ENCODE data around the gene ZBTB49. TPM values are rescaled to one million over a fixed set of nuclear protein-coding genes. Genes with fewer than 3 reads are reported as not detected.
A peak's percentile ranks its signal among the peaks of the same experiment; 100 is the strongest.

The ZBTB49 gene
- total and polyA plus RNA-seq, 11 donors = 1.1 to 6.7 (median 3.3) TPM

DNA sequence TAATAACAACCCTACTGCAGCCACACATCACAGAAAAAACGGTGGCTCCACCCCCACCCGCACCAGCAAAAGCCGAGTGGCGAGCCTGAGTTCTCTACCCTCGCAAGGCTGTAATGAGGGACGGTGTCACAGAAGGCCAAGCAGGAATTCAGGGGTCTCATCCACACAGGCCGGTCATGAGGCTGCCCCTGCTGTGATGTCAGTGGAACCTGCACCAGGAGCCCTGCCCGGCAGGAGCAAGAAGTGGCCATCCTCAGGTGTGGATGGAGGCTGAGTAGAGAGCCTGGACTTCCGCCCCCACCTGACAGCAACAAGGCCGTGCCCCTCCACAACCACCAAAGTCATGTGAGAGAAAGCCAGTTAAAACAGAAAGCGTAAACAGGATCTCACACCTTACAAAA is 20.7 kb upstream of the ZBTB49 start:
- WGBS, 4 donors = 92 to 96% (median 93%) methylated on average over 11 of the region's 11 CpGs
- H3K27ac ChIP-seq = peak overlapping the region in 1 of 12 donors; percentile 90

DNA sequence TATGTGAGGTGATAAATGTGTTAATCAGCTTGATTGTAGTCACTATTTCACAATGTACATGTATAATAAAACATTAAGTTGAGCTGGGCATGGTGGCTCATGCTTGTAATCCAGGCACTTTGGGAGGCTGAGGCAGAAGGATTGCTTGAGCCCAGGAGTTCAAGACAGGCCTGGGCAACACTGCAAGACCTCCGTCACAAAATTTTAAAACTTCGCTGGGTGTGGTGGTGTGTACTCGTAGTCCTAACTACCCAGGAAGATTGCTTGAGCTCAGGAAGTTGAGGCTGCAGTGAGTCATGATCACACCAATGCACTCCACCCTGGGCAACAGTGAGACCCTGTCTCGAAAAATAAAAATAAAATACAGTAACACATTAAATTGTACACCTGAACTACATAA is 20.2 kb upstream of the ZBTB49 start:
- H3K4me1 ChIP-seq = peaks cover 0 to 52% (median 0%) of the 10 kb centered on the region in 12 donors
- peak overlapping the region in 1 of 12 donors; percentile 90 for H3K27ac ChIP-seq
- peaks cover 0 to 84% (median 64%) of the 10 kb centered on the region in 9 donors for H3K36me3 ChIP-seq
- peak overlapping the region in 1 of 12 donors; percentile 18 for H3K4me3 ChIP-seq
- no peak for TF ChIP-seq POLR2A (IDR thresholded peaks at IDR 0.05)
- intact Hi-C loops (cut with DNase I) = no loop called here
- no peaks in the 10 kb centered on the region for H3K27me3 ChIP-seq
- ATAC-seq (peak in 3 of 4 donors; percentile 52 to 53 (median 52)), DNase-seq (no peak)
- WGBS, 4 donors = 72 to 90% (median 88%) methylated on average over 4 of the region's 4 CpGs
- H3K9me3 ChIP-seq = no peaks in the 10 kb centered on the region

More for the DNA sequence above, 20.7 kb upstream of the ZBTB49 start:
- ATAC-seq (no peak), DNase-seq (peak in 1 of 5 donors; percentile 55)
- H3K4me3 ChIP-seq = peak overlapping the region in 1 of 12 donors; percentile 18
- H3K36me3 ChIP-seq = peaks cover 0 to 79% (median 59%) of the 10 kb centered on the region in 9 donors
- TF ChIP-seq, protein P1, sequence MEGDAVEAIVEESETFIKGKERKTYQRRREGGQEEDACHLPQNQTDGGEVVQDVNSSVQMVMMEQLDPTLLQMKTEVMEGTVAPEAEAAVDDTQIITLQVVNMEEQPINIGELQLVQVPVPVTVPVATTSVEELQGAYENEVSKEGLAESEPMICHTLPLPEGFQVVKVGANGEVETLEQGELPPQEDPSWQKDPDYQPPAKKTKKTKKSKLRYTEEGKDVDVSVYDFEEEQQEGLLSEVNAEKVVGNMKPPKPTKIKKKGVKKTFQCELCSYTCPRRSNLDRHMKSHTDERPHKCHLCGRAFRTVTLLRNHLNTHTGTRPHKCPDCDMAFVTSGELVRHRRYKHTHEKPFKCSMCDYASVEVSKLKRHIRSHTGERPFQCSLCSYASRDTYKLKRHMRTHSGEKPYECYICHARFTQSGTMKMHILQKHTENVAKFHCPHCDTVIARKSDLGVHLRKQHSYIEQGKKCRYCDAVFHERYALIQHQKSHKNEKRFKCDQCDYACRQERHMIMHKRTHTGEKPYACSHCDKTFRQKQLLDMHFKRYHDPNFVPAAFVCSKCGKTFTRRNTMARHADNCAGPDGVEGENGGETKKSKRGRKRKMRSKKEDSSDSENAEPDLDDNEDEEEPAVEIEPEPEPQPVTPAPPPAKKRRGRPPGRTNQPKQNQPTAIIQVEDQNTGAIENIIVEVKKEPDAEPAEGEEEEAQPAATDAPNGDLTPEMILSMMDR (IDR thresholded peaks at IDR 0.05) = no peak
- no peak for TF ChIP-seq POLR2A (IDR thresholded peaks at IDR 0.05)
- peaks cover 0 to 52% (median 0%) of the 10 kb centered on the region in 12 donors for H3K4me1 ChIP-seq
- intact Hi-C loops (cut with DNase I) = no loop called here
- H3K9me3 ChIP-seq = no peaks in the 10 kb centered on the region
- H3K27me3 ChIP-seq = no peaks in the 10 kb centered on the region

DNA sequence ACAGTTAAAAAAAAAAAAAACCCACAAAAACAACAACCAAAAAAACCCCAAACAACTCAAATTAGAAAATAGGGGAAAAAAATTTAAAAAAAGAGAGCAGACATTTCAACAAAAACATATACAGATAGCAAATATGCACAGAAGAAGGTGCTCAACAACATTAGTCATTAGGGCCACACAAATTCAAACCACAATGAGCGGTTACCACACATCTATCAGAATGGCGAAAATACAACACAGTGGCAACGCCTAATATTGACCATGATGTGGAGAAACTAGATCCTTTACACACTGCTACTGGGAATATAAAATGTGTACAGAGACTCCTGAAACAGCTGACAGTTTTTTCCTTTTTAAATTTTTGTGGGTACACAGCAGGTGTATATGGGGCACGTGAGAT is 19.5 kb upstream of the ZBTB49 start:
- no peak for ATAC-seq
- Histone ChIP-seq H3K4me1 (peaks cover 0 to 52% (median 0%) of the 10 kb centered on the region in 12 donors), H3K36me3 (peaks cover 0 to 91% (median 71%) of the 10 kb centered on the region in 9 donors), H3K27ac (peak overlapping the region in 1 of 12 donors; percentile 90), H3K4me3 (no peak overlapping the region), H3K9me3 (no peaks in the 10 kb centered on the region), H3K27me3 (no peaks in the 10 kb centered on the region)
- TF ChIP-seq POLR2A (IDR thresholded peaks at IDR 0.05) = no peak
- TF ChIP-seq, protein P1 (IDR thresholded peaks at IDR 0.05) = no peak
- 72 to 84% (median 83%) methylated on average over 4 of the region's 4 CpGs for WGBS, 4 donors
- intact Hi-C loops (cut with DNase I) = no loop called here
- DNase-seq = no peak

DNA sequence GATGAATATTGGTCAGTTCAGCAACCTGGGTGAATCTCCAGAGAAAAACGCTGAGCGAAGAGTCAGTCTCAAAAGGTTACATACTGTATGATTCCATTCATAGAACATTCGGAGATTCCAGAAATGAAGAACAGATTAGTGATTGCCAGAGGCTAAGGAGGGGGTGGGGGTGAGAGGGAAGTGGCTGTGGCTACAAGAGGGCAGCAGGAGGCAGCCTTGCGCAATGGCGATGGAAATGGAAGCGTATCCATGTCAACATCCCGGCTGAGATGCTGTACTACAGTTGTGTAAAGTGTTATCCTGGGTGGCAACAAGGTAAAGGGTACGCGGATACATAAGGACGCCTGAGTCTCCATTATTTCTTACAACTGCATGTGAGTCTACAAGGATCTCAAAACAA is 18.1 kb upstream of the ZBTB49 start:
- H3K27me3 ChIP-seq = no peaks in the 10 kb centered on the region
- DNase-seq (no peak), ATAC-seq (peak in 2 of 4 donors; percentile 37 to 48)
- H3K4me1 ChIP-seq = peaks cover 0 to 41% (median 0%) of the 10 kb centered on the region in 12 donors
- peak overlapping the region in 1 of 12 donors; percentile 90 for H3K27ac ChIP-seq
- TF ChIP-seq, protein P1 (IDR thresholded peaks at IDR 0.05) = peak in 1 of 12 donors; percentile 5
- TF ChIP-seq POLR2A (IDR thresholded peaks at IDR 0.05) = no peak
- no peak overlapping the region for H3K4me3 ChIP-seq
- intact Hi-C loops (cut with DNase I) = no loop called here
- WGBS, 4 donors = 83 to 87% (median 84%) methylated on average over 10 of the region's 10 CpGs
- peaks cover 0 to 99% (median 74%) of the 10 kb centered on the region in 9 donors for H3K36me3 ChIP-seq
- H3K9me3 ChIP-seq = no peaks in the 10 kb centered on the region

DNA sequence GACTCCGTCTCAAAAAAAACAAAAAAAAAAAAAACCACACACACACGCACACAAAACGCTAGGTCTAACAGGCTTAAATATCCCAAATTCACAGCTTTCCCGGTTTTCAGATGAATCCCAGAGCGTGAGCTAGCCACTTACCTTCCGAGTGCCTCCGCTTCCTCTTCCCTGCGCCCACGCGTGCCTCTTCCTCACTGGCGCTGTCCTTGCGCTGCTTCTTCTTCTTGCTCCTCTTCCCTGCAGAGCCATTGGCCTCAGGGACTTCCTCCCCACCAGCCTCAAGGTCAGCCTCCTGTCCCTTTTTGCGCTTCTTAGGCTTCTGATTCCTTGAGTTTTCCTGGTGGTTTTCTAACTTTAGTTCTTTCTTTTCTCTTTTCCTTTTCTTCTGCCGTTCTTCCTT is 15.8 kb upstream of the ZBTB49 start:
- no peak for DNase-seq
- intact Hi-C loops (cut with DNase I) = no loop called here
- peaks cover 0 to 98% (median 85%) of the 10 kb centered on the region in 9 donors for H3K36me3 ChIP-seq

More for the DNA sequence above, 15.8 kb upstream of the ZBTB49 start:
- ATAC-seq = no peak
- H3K27ac ChIP-seq = no peak overlapping the region
- no peak overlapping the region for H3K4me3 ChIP-seq
- no peaks in the 10 kb centered on the region for H3K9me3 ChIP-seq
- 86 to 97% (median 93%) methylated on average over 14 of the region's 14 CpGs for WGBS, 4 donors
- peaks cover 0 to 21% (median 0%) of the 10 kb centered on the region in 12 donors for H3K4me1 ChIP-seq
- no peak for TF ChIP-seq POLR2A (IDR thresholded peaks at IDR 0.05)
- TF ChIP-seq, protein P1 (IDR thresholded peaks at IDR 0.05) = no peak
- no peaks in the 10 kb centered on the region for H3K27me3 ChIP-seq
